HepG2 (cell line): Measurements from ENCODE around the gene CCDC117. TPM values are rescaled to one million over a fixed set of nuclear protein-coding genes. Genes with fewer than 3 reads are reported as not detected.

Experiments used
- ATAC-seq: fragments of 200-7000 bp; cut with Tn5 transposase; 3 replicates; pipeline ENCODE4 v1.9.1; 2020; ENCODE audit warnings: mild to moderate bottlenecking, moderate library complexity
- BruUV-seq: library from RNA; stranded (reverse); fragments of 400-500 nt; replicated peaks from 2 replicates; lab custom pipeline; 2021; lab: Mats Ljungman, UMichigan
- CTCF ChIA-PET: fragments of 300-600 bp; formaldehyde crosslinking; extraction: SDS; loops from one replicate; lab custom pipeline; 2021; ENCODE audit warnings: low total read pairs, inconsistent platforms, low intra/inter-chr PET ratio; lab: Yijun Ruan, JAX
- POLR2A ChIA-PET: fragments of 350-600 bp; sonication (Branson Sonifier 250); formaldehyde crosslinking; loops from one replicate; lab custom pipeline; 2020; ENCODE audit warnings: antibody characterized with exemption, inconsistent platforms; lab: Yijun Ruan, JAX
- DNase-seq: peaks from one replicate; pipeline ENCODE4 v3.0.0-alpha.2; 2015; ENCODE audit warnings: low spot score
- FAIRE-seq: peaks from 3 replicates; lab custom pipeline; 2011; peaks lifted over from hg19 to GRCh38; lab: Jason Lieb, UNC
- H2AFZ ChIP-seq: one replicate; pipeline ENCODE4 v1.6.1; 2011; ENCODE audit warnings: low read length, inconsistent platforms
- H3K27ac ChIP-seq: fragments of 300-600 bp; 3 replicates; pipeline ENCODE4 v1.8.0; 2011; ENCODE audit warnings: mixed run types, mild to moderate bottlenecking, mixed read lengths, low read length, inconsistent platforms; ENCODE audit not compliant: insufficient read depth; ENCODE audit errors: extremely low read length
- H3K27me3 ChIP-seq, 2 experiments: fragments of 200-600 bp in 1 of 2; 2 replicates in 1 of 2; 3 replicates in 1 of 2; pipeline versions ENCODE4 v1.6.0 to v1.8.0; 2011; ENCODE audit warnings: low read length in 2 of 2, mild to moderate bottlenecking in 2 of 2, moderate library complexity in 2 of 2, inconsistent platforms in 1 of 2; ENCODE audit not compliant: insufficient read depth in 2 of 2, control insufficient read depth in 1 of 2
- H3K36me3 ChIP-seq, 2 experiments: fragments of 200-600 bp in 1 of 2; replicated peaks in 1 of 2; 2 replicates in 1 of 2; 3 replicates in 1 of 2; pipeline versions ENCODE4 v1.5.1 to v1.8.0; 2011; ENCODE audit warnings: low read length in 2 of 2, inconsistent platforms in 1 of 2; ENCODE audit not compliant: insufficient read depth in 2 of 2, control insufficient read depth in 1 of 2
- H3K4me1 ChIP-seq: 2 replicates; pipeline ENCODE4 v1.5.1; 2012; ENCODE audit warnings: low read length, inconsistent platforms; ENCODE audit not compliant: insufficient read depth
- H3K4me2 ChIP-seq: 2 replicates; pipeline ENCODE4 v1.6.0; 2011; ENCODE audit warnings: low read depth, low read length, inconsistent platforms
- H3K4me3 ChIP-seq, 3 experiments: fragments of 200-600 bp in 1 of 3; sonication (generic), shearing (Covaris generic) in 1 of 3; replicated peaks in 1 of 3; 2 replicates each; pipeline ENCODE4 v1.5.1; 2011 to 2016; ENCODE audit warnings: low read length in 3 of 3, inconsistent platforms in 2 of 3, low read depth in 2 of 3, mild to moderate bottlenecking in 2 of 3, control low read depth in 1 of 3, mixed read lengths in 1 of 3; ENCODE audit not compliant: insufficient read depth in 1 of 3
- H3K79me2 ChIP-seq: one replicate; pipeline ENCODE4 v1.6.1; 2011; ENCODE audit warnings: low read length, inconsistent platforms; ENCODE audit not compliant: insufficient read depth
- H3K9ac ChIP-seq: 2 replicates; pipeline ENCODE4 v1.6.0; 2011; ENCODE audit warnings: mild to moderate bottlenecking, low read depth, low read length, inconsistent platforms; ENCODE audit not compliant: insufficient read depth
- H3K9me3 ChIP-seq: 2 replicates; pipeline ENCODE4 v1.5.1; 2012; ENCODE audit warnings: mild to moderate bottlenecking, low read length
- H4K20me1 ChIP-seq: 2 replicates; pipeline ENCODE4 v1.6.0; 2011; ENCODE audit warnings: inconsistent platforms, mild to moderate bottlenecking, low read length, moderate library complexity; ENCODE audit not compliant: insufficient read depth
- ATAD3A ChIP-seq: sonication (generic); formaldehyde crosslinking; IDR thresholded peaks from 2 replicates; pipeline ENCODE4 v1.4.0; 2020; ENCODE audit warnings: missing genetic modification reagents
- FOXA3 ChIP-seq: IDR thresholded peaks from 2 replicates; pipeline ENCODE4 v1.6.1; 2016; ENCODE audit warnings: missing genetic modification reagents, missing compliant biosample characterization
- SMAD1 ChIP-seq: sonication (generic); formaldehyde crosslinking; IDR thresholded peaks from 2 replicates; pipeline ENCODE4 v1.4.0; 2020; ENCODE audit warnings: missing genetic modification reagents, low read depth, mild to moderate bottlenecking, borderline replicate concordance
- YEATS2 ChIP-seq: sonication (generic); formaldehyde crosslinking; IDR thresholded peaks from 2 replicates; pipeline ENCODE4 v1.4.0; 2020; ENCODE audit warnings: missing genetic modification reagents, borderline replicate concordance
- ZFAT ChIP-seq: sonication (generic); formaldehyde crosslinking; conservative IDR thresholded peaks from 2 replicates; pipeline ENCODE4 v1.8.1; 2023; ENCODE audit warnings: missing genetic modification reagents, inconsistent platforms
- ZNF335 ChIP-seq: sonication (generic); formaldehyde crosslinking; IDR thresholded peaks from 2 replicates; pipeline ENCODE4 v1.4.0; 2020; ENCODE audit warnings: missing genetic modification reagents
- ZNF674 ChIP-seq: sonication (generic); formaldehyde crosslinking; IDR thresholded peaks from 2 replicates; pipeline ENCODE4 v1.5.0; 2020; ENCODE audit warnings: low read depth, mild to moderate bottlenecking, missing genetic modification reagents
- WGBS: methylation state at CpG from one replicate; pipeline ENCODE4 v1.1.6; 2017; ENCODE audit warnings: low lambda C conversion rate; 5-methylcytosine and 5-hydroxymethylcytosine counted together
- in situ Hi-C: cut with HindIII; loops from 2 replicates; pipeline ENCODE4 v1.10.0; 2017; ENCODE audit warnings: low pct_unique_long_range_greater_than_20kb; ENCODE audit not compliant: extremely low pct_ligation_motif_present
- intact Hi-C: fragments of 100-400 bp; cut with micrococcal nuclease; formaldehyde crosslinking; loops from one replicate; pipeline ENCODE4 v1.10.0; 2022; ENCODE audit not compliant: unreplicated experiment
- polyA plus RNA-seq, 8 experiments: library from polyadenylated mRNA; depleted of rRNA in 3 of 8; stranded (reverse) in 7 of 8; unstranded in 1 of 8; fragments of >200 nt; fragmentation: Illumina TruSeq in 4 of 8; extraction: Trizol in 4 of 8; gene quantifications; 2 replicates each; pipeline versions ENCODE4 v1.2.1 to v1.2.3, GENCODE V29; 2011 to 2016; ENCODE audit warnings: low read depth in 4 of 8, missing spikeins in 1 of 8, mixed read lengths in 1 of 8; ENCODE audit not compliant: insufficient read depth in 1 of 8
- total RNA-seq, 5 experiments: library from RNA; depleted of rRNA; stranded (reverse); fragments of >200 nt; fragmentation: Illumina TruSeq; extraction: Trizol; gene quantifications; 2 replicates each; pipeline ENCODE4 v1.2.3, GENCODE V29; 2016; ENCODE audit warnings: low read depth in 1 of 5
- TF ChIP-seq, protein P1 (sequence below): sonication (generic); formaldehyde crosslinking; IDR thresholded peaks from 2 replicates; pipeline ENCODE4 v1.4.0; 2020; ENCODE audit warnings: missing genetic modification reagents, mild to moderate bottlenecking, borderline replicate concordance
- TF ChIP-seq, protein P2 (sequence below): sonication (generic); IDR thresholded peaks from 2 replicates; pipeline ENCODE4 v1.6.1; 2016; ENCODE audit warnings: low read depth, borderline replicate concordance
- TF ChIP-seq, protein P3 (sequence below): sonication (generic); formaldehyde crosslinking; IDR thresholded peaks from 2 replicates; pipeline ENCODE4 v1.8.1; 2023; ENCODE audit warnings: missing genetic modification reagents, mild to moderate bottlenecking, borderline replicate concordance
- TF ChIP-seq, protein P4 (sequence below): sonication (generic); formaldehyde crosslinking; IDR thresholded peaks from 2 replicates; pipeline ENCODE4 v1.4.0; 2020; ENCODE audit warnings: low read depth, mild to moderate bottlenecking, missing genetic modification reagents

Gene CCDC117
- total and polyA plus RNA-seq, 2 of the 13 experiments (the other 11 are each of a cell fraction or from before 2014, with no cell fraction given), result 12.6 to 34.2 TPM

DNA sequence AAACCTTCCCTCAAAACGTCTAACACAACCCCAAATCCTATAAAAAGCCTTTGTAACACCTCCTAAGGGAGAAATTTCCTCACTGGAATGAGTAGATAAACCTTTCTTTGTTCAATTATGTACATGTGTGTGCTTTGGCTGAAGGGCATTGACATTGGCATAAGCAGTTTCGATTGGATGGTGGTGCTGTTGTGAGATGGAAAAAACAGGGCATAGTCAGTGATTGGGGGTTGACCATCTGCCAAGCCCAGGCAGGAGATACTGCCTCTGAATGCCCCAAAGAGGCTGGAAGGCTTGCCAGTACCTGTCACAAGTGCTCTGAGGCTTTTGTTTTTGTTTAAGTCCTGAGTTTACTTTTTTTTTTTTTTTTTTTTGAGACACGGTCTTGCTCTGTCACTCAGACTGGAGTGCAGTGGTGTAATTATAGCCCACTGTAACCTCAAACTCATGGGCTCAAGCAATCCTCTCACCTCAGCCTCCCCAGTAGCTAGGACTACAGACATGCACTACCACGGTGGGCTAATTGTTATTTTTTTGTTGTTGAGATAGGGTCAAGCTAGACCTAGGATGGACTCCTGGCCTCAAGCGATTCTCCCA is 1.2 kb upstream of the CCDC117 start:
- 33% methylated on average over 5 of the region's 5 CpGs for WGBS
- in situ Hi-C loops, result no loop called here
- DNase-seq (peak; percentile 67), FAIRE-seq (no peak), ATAC-seq (peak; percentile 11; the same call in 1 of the 3 replicates)
- Histone ChIP-seq H3K79me2 (peaks cover 29% of the 10 kb centered on the region), H3K36me3 (peaks cover 0 to 12% of the 10 kb centered on the region in 2 experiments; a peak in 1 of 5 replicates), H3K4me1 (peaks cover 68% of the 10 kb centered on the region), H3K27ac (peak overlapping the region; percentile 32), H3K4me3 (peak overlapping the region in 1 of 3 experiments; percentile 24; a peak in 1 of 6 replicates), H4K20me1 (no peaks in the 10 kb centered on the region), H2AFZ (peak overlapping the region; percentile 70), H3K9me3 (no peaks in the 10 kb centered on the region), H3K4me2 (peak overlapping the region; percentile 54), H3K9ac (peak overlapping the region; percentile 31; the same call in 1 of the 2 replicates), H3K27me3 (no peaks in the 10 kb centered on the region; a peak in 1 of 5 replicates)
- peak; percentile 94 for TF ChIP-seq ZFAT (CRISPR knock-in tag)
- TF ChIP-seq YEATS2 (CRISPR knock-in tag), result no peak
- TF ChIP-seq, protein P1, sequence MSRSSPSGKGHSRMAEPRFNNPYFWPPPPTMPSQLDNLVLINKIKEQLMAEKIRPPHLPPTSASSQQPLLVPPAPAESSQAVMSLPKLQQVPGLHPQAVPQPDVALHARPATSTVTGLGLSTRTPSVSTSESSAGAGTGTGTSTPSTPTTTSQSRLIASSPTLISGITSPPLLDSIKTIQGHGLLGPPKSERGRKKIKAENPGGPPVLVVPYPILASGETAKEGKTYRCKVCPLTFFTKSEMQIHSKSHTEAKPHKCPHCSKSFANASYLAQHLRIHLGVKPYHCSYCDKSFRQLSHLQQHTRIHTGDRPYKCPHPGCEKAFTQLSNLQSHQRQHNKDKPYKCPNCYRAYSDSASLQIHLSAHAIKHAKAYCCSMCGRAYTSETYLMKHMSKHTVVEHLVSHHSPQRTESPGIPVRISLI (CRISPR knock-in tag), result peak; percentile 65
- TF ChIP-seq ZNF674 (CRISPR knock-in tag), result no peak
- TF ChIP-seq, protein P2, sequence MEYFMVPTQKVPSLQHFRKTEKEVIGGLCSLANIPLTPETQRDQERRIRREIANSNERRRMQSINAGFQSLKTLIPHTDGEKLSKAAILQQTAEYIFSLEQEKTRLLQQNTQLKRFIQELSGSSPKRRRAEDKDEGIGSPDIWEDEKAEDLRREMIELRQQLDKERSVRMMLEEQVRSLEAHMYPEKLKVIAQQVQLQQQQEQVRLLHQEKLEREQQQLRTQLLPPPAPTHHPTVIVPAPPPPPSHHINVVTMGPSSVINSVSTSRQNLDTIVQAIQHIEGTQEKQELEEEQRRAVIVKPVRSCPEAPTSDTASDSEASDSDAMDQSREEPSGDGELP, result no peak
- no peak for TF ChIP-seq SMAD1
- TF ChIP-seq, protein P3, sequence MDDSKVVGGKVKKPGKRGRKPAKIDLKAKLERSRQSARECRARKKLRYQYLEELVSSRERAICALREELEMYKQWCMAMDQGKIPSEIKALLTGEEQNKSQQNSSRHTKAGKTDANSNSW (CRISPR knock-in tag), result no peak
- TF ChIP-seq, protein P4, sequence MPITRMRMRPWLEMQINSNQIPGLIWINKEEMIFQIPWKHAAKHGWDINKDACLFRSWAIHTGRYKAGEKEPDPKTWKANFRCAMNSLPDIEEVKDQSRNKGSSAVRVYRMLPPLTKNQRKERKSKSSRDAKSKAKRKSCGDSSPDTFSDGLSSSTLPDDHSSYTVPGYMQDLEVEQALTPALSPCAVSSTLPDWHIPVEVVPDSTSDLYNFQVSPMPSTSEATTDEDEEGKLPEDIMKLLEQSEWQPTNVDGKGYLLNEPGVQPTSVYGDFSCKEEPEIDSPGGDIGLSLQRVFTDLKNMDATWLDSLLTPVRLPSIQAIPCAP (CRISPR knock-in tag), result no peak
- TF ChIP-seq FOXA3 (CRISPR knock-in tag), result 0 out of 2 replicates have a peak, but pooled peaks have one; percentile 6
- TF ChIP-seq ATAD3A (CRISPR knock-in tag), result no peak
- no peak for TF ChIP-seq ZNF335 (CRISPR knock-in tag)
- intact Hi-C loops, result no loop called here
- POLR2A ChIA-PET, result interaction anchor here (2.1 to 4.5 kb wide), 2 partner anchors 13 to 29 kb away, joined by 7 to 59 read pairs; partner anchors contain the start of gene XBP1
- BruUV-seq, result no TSS peak
- CTCF ChIA-PET, result no interaction called here
